DMS53 (cell line): ENCODE results near the gene TADA2B.
"Not testable (repeated sequence)": the region's sequence is repeated elsewhere in the genome, so short reads cannot be mapped to it uniquely, and the experiment has no call there.

Experiments
- DNase-seq: peaks from one replicate; lab custom pipeline; 2025; lab: John Stamatoyannopoulos, UW

Gene TADA2B

GRCh38 chr4:7060346-7061150 lies 17.4 kb downstream of the TADA2B start:
- no peak for DNase-seq

- no peak for DNase-seq
These were observed 18.6 kb downstream of the TADA2B start for GRCh38 chr4:7061815-7062214.

- DNase-seq, result no peak
These were observed 19.6 kb downstream of the TADA2B start for GRCh38 chr4:7062816-7063215.

GRCh38 chr4:7063362-7063761 lies 20.2 kb downstream of the TADA2B start:
- DNase-seq, result no peak

- no peak for DNase-seq
These were observed 22.8 kb downstream of the TADA2B start for GRCh38 chr4:7066006-7066405.

GRCh38 chr4:7066493-7066892 lies 23.3 kb downstream of the TADA2B start:
- DNase-seq, result no peak

GRCh38 chr4:7067126-7067451 lies 23.9 kb downstream of the TADA2B start:
- DNase-seq, result no peak

- DNase-seq, result peak; percentile 100
These were observed 24.5 kb downstream of the TADA2B start, which contains the start of gene GRPEL1 for GRCh38 chr4:7067452-7068278. TSS of gene GRPEL1 (minus strand) at chr4:7068064. CDS start at chr4:7068032, 32 bp downstream.

- DNase-seq, result no peak
These were observed 25.2 kb downstream of the TADA2B start for GRCh38 chr4:7068279-7068842.

- DNase-seq, result peak; percentile 61
These were observed 25.7 kb downstream of the TADA2B start for GRCh38 chr4:7068883-7069282.

GRCh38 chr4:7070729-7071511 lies 27.7 kb downstream of the TADA2B start:
- DNase-seq, result peak; percentile 95

- no peak for DNase-seq
These were observed 29.9 kb downstream of the TADA2B start for GRCh38 chr4:7073059-7073458.

GRCh38 chr4:7073526-7074390 lies 30.6 kb downstream of the TADA2B start:
- DNase-seq, result peak; percentile 86

GRCh38 chr4:7074426-7074825 lies 31.3 kb downstream of the TADA2B start:
- no peak for DNase-seq

- no peak for DNase-seq
These were observed 33.0 kb downstream of the TADA2B start for GRCh38 chr4:7075962-7076695.

- DNase-seq, result no peak
These were observed 33.5 kb downstream of the TADA2B start for GRCh38 chr4:7076696-7077082.

- DNase-seq, result no peak
These were observed 34.2 kb downstream of the TADA2B start for GRCh38 chr4:7077371-7077770.

- DNase-seq, result no peak
These were observed 34.9 kb downstream of the TADA2B start for GRCh38 chr4:7078025-7078424.

GRCh38 chr4:7079483-7079882 lies 36.3 kb downstream of the TADA2B start:
- DNase-seq, result not testable (repeated sequence)

- DNase-seq, result not testable (repeated sequence)
These were observed 36.7 kb downstream of the TADA2B start for GRCh38 chr4:7079909-7080308.
